ENCODE measurements around the gene NCK2.

The NCK2 gene

GRCh38 chr2:105779394-105779793, 34.7 kb downstream of the NCK2 start:
- DNase-seq: no peak

GRCh38 chr2:105780606-105781005, 35.9 kb downstream of the NCK2 start:
- DNase-seq: no peak

GRCh38 chr2:105781274-105781978, 36.7 kb downstream of the NCK2 start:
- no peak for DNase-seq

- no peak for DNase-seq
Measured at GRCh38 chr2:105782123-105782522, 37.4 kb downstream of the NCK2 start.

GRCh38 chr2:105782646-105783045, 37.9 kb downstream of the NCK2 start:
- DNase-seq: no peak

- no peak for DNase-seq
Measured at GRCh38 chr2:105783151-105783738, 38.5 kb downstream of the NCK2 start.

GRCh38 chr2:105783972-105784371, 39.3 kb downstream of the NCK2 start:
- no peak for DNase-seq

- no peak for DNase-seq
Measured at GRCh38 chr2:105784589-105784988, 39.9 kb downstream of the NCK2 start.

GRCh38 chr2:105785095-105785847, 40.6 kb downstream of the NCK2 start:
- no peak for DNase-seq

GRCh38 chr2:105786231-105787230, 41.8 kb downstream of the NCK2 start:
- no peak for DNase-seq

- no peak for DNase-seq
Measured at GRCh38 chr2:105787376-105788318, 42.9 kb downstream of the NCK2 start.

GRCh38 chr2:105788670-105789290, 44.1 kb downstream of the NCK2 start:
- no peak for DNase-seq

- no peak for DNase-seq
Measured at GRCh38 chr2:105789745-105790460, 45.2 kb downstream of the NCK2 start.

- no peak for DNase-seq
Measured at GRCh38 chr2:105790461-105791149, 45.9 kb downstream of the NCK2 start.

GRCh38 chr2:105791229-105791628, 46.5 kb downstream of the NCK2 start:
- no peak for DNase-seq

- DNase-seq: no peak
Measured at GRCh38 chr2:105792561-105792960, 47.8 kb downstream of the NCK2 start.

- DNase-seq: no peak
Measured at GRCh38 chr2:105793196-105793975, 48.7 kb downstream of the NCK2 start.

GRCh38 chr2:105794926-105795574, 50.3 kb downstream of the NCK2 start:
- no peak for DNase-seq

- no peak for DNase-seq
Measured at GRCh38 chr2:105795575-105795934, 50.8 kb downstream of the NCK2 start.

Data from DMS 273 treated with DMSO at 0.1 percent for 48 hours (cell line).